K562 (cell line): Measurements from ENCODE around the gene PEX19. TPM values are rescaled to one million over a fixed set of nuclear protein-coding genes. Genes with fewer than 3 reads are reported as not detected.

Source experiments
- CAMTA2 ChIP-seq: fragments of 250-450 bp; sonication (Bioruptor Pico); conservative IDR thresholded peaks from 2 replicates; pipeline ENCODE4 v1.5.1; 2022
- ESRRA ChIP-seq: fragments of 450-650 bp; IDR thresholded peaks from 2 replicates; pipeline ENCODE4 v1.6.1; 2014; ENCODE audit warnings: low read depth, mild to moderate bottlenecking, moderate library complexity, borderline replicate concordance
- HDAC6 ChIP-seq: IDR thresholded peaks from 2 replicates; pipeline ENCODE4 v1.6.1; 2012; ENCODE audit warnings: low read depth, mild to moderate bottlenecking, control low read depth, inconsistent platforms, low read length, moderate library complexity
- HDAC8 ChIP-seq: fragments of 450-650 bp; IDR thresholded peaks from 2 replicates; pipeline ENCODE4 v1.6.1; 2016; ENCODE audit warnings: mild to moderate bottlenecking, missing genetic modification characterization, moderate library complexity, missing compliant biosample characterization
- YBX1 ChIP-seq: fragments of 450-650 bp; IDR thresholded peaks from 2 replicates; pipeline ENCODE4 v1.7.1; 2016; ENCODE audit warnings: mild to moderate bottlenecking
- YY1 ChIP-seq, 3 experiments: IDR thresholded peaks; 2 replicates each; pipeline ENCODE4 v1.6.1; 2011; ENCODE audit warnings: low read length in 2 of 3, mild to moderate bottlenecking in 2 of 3, moderate library complexity in 2 of 3, borderline replicate concordance in 1 of 3, control low read depth in 1 of 3, low read depth in 1 of 3; ENCODE audit not compliant: insufficient read depth in 3 of 3, insufficient replicate concordance in 2 of 3, control insufficient read depth in 1 of 3, insufficient read length in 1 of 3; ENCODE audit errors: extremely low read depth in 1 of 3
- polyA plus RNA-seq, 8 experiments: library from polyadenylated mRNA; depleted of rRNA in 4 of 8; stranded (reverse) in 5 of 8; unstranded in 3 of 8; fragments of >200 nt; fragmentation: Nextera tagmentation in 2 of 8; fragmentation: Illumina TruSeq in 1 of 8; extraction: Ambion mirVana in 2 of 8; extraction: Trizol in 1 of 8; gene quantifications; 2 replicates each; pipeline versions ENCODE4 v1.2.1 to v1.2.3, GENCODE V29; 2011 to 2014; ENCODE audit warnings: inconsistent platforms in 1 of 8, missing spikeins in 1 of 8
- total RNA-seq, 7 experiments: library from RNA; depleted of rRNA in 6 of 7; stranded (reverse); fragments of >200 nt in 6 of 7; fragmentation: Illumina TruSeq in 2 of 7; extraction: Trizol in 2 of 7; gene quantifications; 2 replicates each; pipeline versions ENCODE4 v1.2.1 to v1.2.3, GENCODE V29; 2011 to 2021; ENCODE audit warnings: low replicate concordance in 1 of 7
- TF ChIP-seq, protein P1 (sequence below): fragments of 250-450 bp; sonication (Bioruptor Pico); IDR thresholded peaks from 2 replicates; pipeline ENCODE4 v1.8.0; 2022; ENCODE audit warnings: inconsistent platforms
- TF ChIP-seq, protein P2 (sequence below): fragments of 450-650 bp; IDR thresholded peaks from one replicate; pipeline ENCODE4 v1.6.1; 2018; ENCODE audit warnings: mild to moderate bottlenecking, moderate library complexity; ENCODE audit not compliant: partially characterized antibody
- TF ChIP-seq, protein P3 (sequence below): fragments of 450-650 bp; conservative IDR thresholded peaks from 2 replicates; pipeline ENCODE4 v1.6.1; 2016; ENCODE audit warnings: missing genetic modification characterization, low read depth, mild to moderate bottlenecking, control low read depth, missing compliant biosample characterization
- TF ChIP-seq, protein P4 (sequence below): sonication (generic); formaldehyde crosslinking; IDR thresholded peaks from 2 replicates; pipeline ENCODE4 v1.4.0; 2020; ENCODE audit warnings: mild to moderate bottlenecking, missing genetic modification reagents

PEX19 gene
- total and polyA plus RNA-seq, 9 of the 15 experiments (the other 6 are each of a cell fraction or from before 2014, with no cell fraction given), result 32.5 to 103 (median 59.8) TPM

DNA sequence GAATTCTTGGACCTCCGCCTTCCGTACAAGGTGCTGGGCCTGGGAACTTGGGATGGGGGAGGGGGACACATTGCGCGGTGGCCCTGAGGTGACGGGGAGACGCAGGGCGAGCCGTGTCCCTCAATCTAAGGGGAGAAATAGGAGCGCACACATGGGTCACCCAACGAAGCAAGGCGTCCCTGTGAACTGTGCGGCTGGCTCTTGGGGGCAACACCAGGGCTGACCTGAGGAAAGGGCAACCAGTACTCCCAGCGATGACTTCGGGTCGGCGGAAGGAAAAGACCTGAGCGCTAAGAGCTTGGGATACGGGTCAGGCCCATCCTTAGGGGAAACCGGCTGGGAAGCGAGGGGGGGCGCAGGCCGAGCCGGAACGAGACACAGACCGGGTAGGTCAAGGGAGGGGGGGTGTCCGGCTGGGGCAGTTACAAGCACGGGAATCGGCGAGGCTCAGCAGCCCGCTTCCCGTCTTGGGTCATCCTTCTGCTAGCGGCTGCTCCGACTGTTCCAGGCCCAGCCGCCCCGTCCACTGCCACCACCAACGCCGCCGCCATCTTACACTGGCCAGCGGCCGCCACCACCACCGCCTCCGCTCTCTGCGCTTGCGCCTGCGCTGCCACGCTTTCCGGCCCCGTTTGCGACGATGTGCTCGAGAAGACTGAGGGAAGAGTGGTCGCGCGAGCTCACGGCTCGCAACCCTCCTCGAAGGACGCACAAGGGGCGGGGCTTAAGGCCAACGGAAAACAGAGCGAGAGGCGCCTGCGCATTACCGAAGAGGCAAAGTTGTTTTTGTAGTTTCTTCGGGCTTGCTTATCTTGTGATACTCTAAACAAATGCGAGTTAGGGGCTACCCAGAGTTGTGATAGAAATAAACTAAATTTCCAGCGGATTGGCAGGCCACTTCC lies 22.8 kb downstream of the PEX19 start, which contains the start of gene DCAF8 (continued):
- TF ChIP-seq HDAC8 (tag), result 0 out of 2 replicates have a peak, but pooled peaks have one; percentile 59
- TF ChIP-seq, protein P1, sequence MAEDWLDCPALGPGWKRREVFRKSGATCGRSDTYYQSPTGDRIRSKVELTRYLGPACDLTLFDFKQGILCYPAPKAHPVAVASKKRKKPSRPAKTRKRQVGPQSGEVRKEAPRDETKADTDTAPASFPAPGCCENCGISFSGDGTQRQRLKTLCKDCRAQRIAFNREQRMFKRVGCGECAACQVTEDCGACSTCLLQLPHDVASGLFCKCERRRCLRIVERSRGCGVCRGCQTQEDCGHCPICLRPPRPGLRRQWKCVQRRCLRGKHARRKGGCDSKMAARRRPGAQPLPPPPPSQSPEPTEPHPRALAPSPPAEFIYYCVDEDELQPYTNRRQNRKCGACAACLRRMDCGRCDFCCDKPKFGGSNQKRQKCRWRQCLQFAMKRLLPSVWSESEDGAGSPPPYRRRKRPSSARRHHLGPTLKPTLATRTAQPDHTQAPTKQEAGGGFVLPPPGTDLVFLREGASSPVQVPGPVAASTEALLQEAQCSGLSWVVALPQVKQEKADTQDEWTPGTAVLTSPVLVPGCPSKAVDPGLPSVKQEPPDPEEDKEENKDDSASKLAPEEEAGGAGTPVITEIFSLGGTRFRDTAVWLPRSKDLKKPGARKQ (CRISPR knock-in tag), result no peak
- no peak for TF ChIP-seq HDAC6
- peak; percentile 57; the same call in 1 of the 2 replicates for TF ChIP-seq ESRRA
- TF ChIP-seq CAMTA2 (CRISPR knock-in tag), result no peak
- TF ChIP-seq, protein P2, sequence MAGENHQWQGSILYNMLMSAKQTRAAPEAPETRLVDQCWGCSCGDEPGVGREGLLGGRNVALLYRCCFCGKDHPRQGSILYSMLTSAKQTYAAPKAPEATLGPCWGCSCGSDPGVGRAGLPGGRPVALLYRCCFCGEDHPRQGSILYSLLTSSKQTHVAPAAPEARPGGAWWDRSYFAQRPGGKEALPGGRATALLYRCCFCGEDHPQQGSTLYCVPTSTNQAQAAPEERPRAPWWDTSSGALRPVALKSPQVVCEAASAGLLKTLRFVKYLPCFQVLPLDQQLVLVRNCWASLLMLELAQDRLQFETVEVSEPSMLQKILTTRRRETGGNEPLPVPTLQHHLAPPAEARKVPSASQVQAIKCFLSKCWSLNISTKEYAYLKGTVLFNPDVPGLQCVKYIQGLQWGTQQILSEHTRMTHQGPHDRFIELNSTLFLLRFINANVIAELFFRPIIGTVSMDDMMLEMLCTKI, result no peak
- TF ChIP-seq, protein P3, sequence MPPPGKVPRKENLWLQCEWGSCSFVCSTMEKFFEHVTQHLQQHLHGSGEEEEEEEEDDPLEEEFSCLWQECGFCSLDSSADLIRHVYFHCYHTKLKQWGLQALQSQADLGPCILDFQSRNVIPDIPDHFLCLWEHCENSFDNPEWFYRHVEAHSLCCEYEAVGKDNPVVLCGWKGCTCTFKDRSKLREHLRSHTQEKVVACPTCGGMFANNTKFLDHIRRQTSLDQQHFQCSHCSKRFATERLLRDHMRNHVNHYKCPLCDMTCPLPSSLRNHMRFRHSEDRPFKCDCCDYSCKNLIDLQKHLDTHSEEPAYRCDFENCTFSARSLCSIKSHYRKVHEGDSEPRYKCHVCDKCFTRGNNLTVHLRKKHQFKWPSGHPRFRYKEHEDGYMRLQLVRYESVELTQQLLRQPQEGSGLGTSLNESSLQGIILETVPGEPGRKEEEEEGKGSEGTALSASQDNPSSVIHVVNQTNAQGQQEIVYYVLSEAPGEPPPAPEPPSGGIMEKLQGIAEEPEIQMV (tag), result no peak
- no peak for TF ChIP-seq YBX1
- TF ChIP-seq YY1 (IDR thresholded peaks at IDR 0.05; ENCODE audit: borderline replicate concordance in 1 of 3, control insufficient read depth in 1 of 3, extremely low read depth in 1 of 3, insufficient read depth in 3 of 3, insufficient read length in 1 of 3, insufficient replicate concordance in 2 of 3, low read depth in 1 of 3, low read length in 2 of 3), result peak; percentile 92 to 99 (median 97)
- TF ChIP-seq, protein P4, sequence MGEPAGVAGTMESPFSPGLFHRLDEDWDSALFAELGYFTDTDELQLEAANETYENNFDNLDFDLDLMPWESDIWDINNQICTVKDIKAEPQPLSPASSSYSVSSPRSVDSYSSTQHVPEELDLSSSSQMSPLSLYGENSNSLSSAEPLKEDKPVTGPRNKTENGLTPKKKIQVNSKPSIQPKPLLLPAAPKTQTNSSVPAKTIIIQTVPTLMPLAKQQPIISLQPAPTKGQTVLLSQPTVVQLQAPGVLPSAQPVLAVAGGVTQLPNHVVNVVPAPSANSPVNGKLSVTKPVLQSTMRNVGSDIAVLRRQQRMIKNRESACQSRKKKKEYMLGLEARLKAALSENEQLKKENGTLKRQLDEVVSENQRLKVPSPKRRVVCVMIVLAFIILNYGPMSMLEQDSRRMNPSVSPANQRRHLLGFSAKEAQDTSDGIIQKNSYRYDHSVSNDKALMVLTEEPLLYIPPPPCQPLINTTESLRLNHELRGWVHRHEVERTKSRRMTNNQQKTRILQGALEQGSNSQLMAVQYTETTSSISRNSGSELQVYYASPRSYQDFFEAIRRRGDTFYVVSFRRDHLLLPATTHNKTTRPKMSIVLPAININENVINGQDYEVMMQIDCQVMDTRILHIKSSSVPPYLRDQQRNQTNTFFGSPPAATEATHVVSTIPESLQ, result peak; percentile 94; the same call in 1 of the 2 replicates
